Progenitor cell of endocrine pancreas (in vitro differentiated cells): ENCODE results near the gene LMAN1L. TPM values are rescaled to one million over a fixed set of nuclear protein-coding genes. Genes with fewer than 3 reads are reported as not detected.

Experiments
- DNase-seq: peaks from one replicate; pipeline ENCODE4 v3.0.0; 2021; ENCODE audit warnings: low spot score; ENCODE audit not compliant: unreplicated experiment
- H3K27ac Mint-ChIP-seq: 2 replicates; pipeline ENCODE4 v1.8.0; 2021; ENCODE audit warnings: mild to moderate bottlenecking, moderate library complexity, mixed read lengths
- H3K27me3 Mint-ChIP-seq: 2 replicates; pipeline ENCODE4 v1.8.0; 2021; ENCODE audit warnings: mixed read lengths
- H3K36me3 Mint-ChIP-seq: 2 replicates; pipeline ENCODE4 v1.8.0; 2022; ENCODE audit warnings: mixed read lengths; ENCODE audit not compliant: insufficient read depth
- H3K4me1 Mint-ChIP-seq: 2 replicates; pipeline ENCODE4 v1.8.0; 2021; ENCODE audit warnings: low read depth, mixed read lengths
- H3K4me3 Mint-ChIP-seq: 2 replicates; pipeline ENCODE4 v1.8.0; 2021; ENCODE audit warnings: low read depth, mild to moderate bottlenecking, moderate library complexity, mixed read lengths
- H3K9me3 Mint-ChIP-seq: 2 replicates; pipeline ENCODE4 v1.8.0; 2021; ENCODE audit warnings: low read depth, mixed read lengths
- total RNA-seq: library from RNA; stranded (reverse); gene quantifications from 2 replicates; pipeline ENCODE4 v1.2.1, GENCODE V29; 2021
- TF ChIP-seq, protein P1 (sequence below): fragments of 200-600 bp; sonication (generic); IDR thresholded peaks from one replicate; pipeline ENCODE4 v1.5.0; 2021; ENCODE audit warnings: antibody characterized with exemption, mild to moderate bottlenecking; ENCODE audit not compliant: unreplicated experiment

The LMAN1L gene
- total RNA-seq, 1 donor from 2014 or later, result not detected

DNA sequence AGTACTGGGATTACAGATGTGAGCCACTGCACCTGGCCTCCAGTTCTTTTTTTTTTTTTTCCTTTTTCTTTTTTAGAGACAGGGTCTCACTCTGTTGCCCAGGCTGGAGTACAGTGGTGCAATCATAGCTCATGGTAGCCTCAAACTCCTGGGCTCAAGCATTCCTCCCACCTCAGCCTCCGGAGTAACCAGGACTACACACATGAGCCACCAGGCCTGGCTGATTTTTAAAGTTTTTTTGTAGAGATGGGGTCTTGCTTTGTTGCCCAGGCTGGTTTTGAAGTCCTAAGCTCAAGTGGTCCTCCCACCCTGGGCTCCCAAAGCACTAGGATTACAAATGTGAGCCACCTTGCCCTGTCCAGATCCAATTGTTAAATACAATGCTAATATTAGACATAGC, 43.9 kb downstream of the LMAN1L start:
- Mint-ChIP-seq H3K4me1 (no peaks in the 10 kb centered on the region), H3K4me3 (no peak overlapping the region), H3K9me3 (no peaks in the 10 kb centered on the region), H3K27me3 (no peaks in the 10 kb centered on the region), H3K27ac (no peak overlapping the region), H3K36me3 (no peaks in the 10 kb centered on the region)
- TF ChIP-seq, protein P1, sequence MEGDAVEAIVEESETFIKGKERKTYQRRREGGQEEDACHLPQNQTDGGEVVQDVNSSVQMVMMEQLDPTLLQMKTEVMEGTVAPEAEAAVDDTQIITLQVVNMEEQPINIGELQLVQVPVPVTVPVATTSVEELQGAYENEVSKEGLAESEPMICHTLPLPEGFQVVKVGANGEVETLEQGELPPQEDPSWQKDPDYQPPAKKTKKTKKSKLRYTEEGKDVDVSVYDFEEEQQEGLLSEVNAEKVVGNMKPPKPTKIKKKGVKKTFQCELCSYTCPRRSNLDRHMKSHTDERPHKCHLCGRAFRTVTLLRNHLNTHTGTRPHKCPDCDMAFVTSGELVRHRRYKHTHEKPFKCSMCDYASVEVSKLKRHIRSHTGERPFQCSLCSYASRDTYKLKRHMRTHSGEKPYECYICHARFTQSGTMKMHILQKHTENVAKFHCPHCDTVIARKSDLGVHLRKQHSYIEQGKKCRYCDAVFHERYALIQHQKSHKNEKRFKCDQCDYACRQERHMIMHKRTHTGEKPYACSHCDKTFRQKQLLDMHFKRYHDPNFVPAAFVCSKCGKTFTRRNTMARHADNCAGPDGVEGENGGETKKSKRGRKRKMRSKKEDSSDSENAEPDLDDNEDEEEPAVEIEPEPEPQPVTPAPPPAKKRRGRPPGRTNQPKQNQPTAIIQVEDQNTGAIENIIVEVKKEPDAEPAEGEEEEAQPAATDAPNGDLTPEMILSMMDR, result no peak
- no peak for DNase-seq

- H3K27me3 Mint-ChIP-seq, result no peaks in the 10 kb centered on the region
- H3K4me1 Mint-ChIP-seq, result no peaks in the 10 kb centered on the region
- TF ChIP-seq, protein P1, result no peak
- no peak overlapping the region for H3K4me3 Mint-ChIP-seq
- DNase-seq, result no peak
- H3K36me3 Mint-ChIP-seq, result no peaks in the 10 kb centered on the region
- H3K9me3 Mint-ChIP-seq, result no peaks in the 10 kb centered on the region
- H3K27ac Mint-ChIP-seq, result no peak overlapping the region
Measured at GRCh38 chr15:74857082-74857655, 44.5 kb downstream of the LMAN1L start.

- no peak overlapping the region for H3K4me3 Mint-ChIP-seq
- H3K9me3 Mint-ChIP-seq, result no peaks in the 10 kb centered on the region
- H3K4me1 Mint-ChIP-seq, result no peaks in the 10 kb centered on the region
- H3K27me3 Mint-ChIP-seq, result no peaks in the 10 kb centered on the region
- H3K27ac Mint-ChIP-seq, result peak overlapping the region; percentile 84
- no peak for DNase-seq
- TF ChIP-seq, protein P1, result no peak
- H3K36me3 Mint-ChIP-seq, result no peaks in the 10 kb centered on the region
Measured at GRCh38 chr15:74857671-74858368, 45.2 kb downstream of the LMAN1L start.

- TF ChIP-seq, protein P1, result no peak
- no peak overlapping the region for H3K4me3 Mint-ChIP-seq
- DNase-seq, result no peak
- no peaks in the 10 kb centered on the region for H3K4me1 Mint-ChIP-seq
- no peaks in the 10 kb centered on the region for H3K36me3 Mint-ChIP-seq
- no peaks in the 10 kb centered on the region for H3K9me3 Mint-ChIP-seq
- H3K27ac Mint-ChIP-seq, result no peak overlapping the region
- H3K27me3 Mint-ChIP-seq, result no peaks in the 10 kb centered on the region
Measured at GRCh38 chr15:74858369-74858740, 45.7 kb downstream of the LMAN1L start.

DNA sequence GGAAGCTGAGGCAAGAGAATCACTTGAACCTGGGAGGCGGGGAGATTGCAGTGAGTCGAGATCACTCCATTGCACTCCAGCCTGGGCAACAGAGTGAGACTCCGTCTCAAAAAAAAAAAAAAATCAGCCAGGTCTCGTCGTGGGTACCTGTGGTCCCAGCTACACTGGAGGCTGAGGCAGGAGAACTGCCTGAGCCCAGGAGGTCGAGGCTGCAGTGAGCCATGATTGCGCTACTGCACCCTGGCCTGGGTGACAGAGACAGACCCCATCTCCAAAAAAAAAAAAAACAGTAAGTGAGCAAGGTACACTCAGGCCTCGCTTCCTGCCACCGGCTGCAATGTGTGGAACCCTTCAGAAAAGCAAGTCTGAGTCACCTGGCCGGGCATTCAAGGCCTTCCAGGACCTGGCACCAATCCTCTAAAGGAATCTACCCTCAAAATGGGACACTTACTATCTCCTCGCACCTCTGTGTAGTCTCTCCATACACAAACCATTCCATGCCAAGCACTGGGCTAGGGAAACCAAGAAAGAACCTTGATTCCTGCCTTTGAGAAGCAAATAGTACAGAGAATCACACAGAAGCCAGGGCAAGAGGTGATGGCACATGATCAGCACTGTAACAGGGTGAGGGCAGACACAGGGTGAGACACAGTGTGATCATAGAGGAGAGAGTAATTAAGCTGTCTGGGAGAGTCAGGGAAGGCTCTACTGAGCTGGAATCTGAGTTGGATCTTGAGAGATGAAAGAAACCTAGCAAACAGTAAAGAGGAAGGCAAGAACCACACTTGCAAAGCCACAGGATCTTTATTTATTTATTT, 50.8 kb downstream of the LMAN1L start:
- H3K4me3 Mint-ChIP-seq, result no peak overlapping the region
- TF ChIP-seq, protein P1, result no peak
- H3K4me1 Mint-ChIP-seq, result peaks cover 12% of the 10 kb centered on the region
- H3K36me3 Mint-ChIP-seq, result peaks cover 14% of the 10 kb centered on the region
- no peaks in the 10 kb centered on the region for H3K9me3 Mint-ChIP-seq
- no peak for DNase-seq
- no peak overlapping the region for H3K27ac Mint-ChIP-seq
- H3K27me3 Mint-ChIP-seq, result no peaks in the 10 kb centered on the region
